ENCODE data around the gene CELF2. TPM values are rescaled to one million over a fixed set of nuclear protein-coding genes. Genes with fewer than 3 reads are reported as not detected.

Gene CELF2
- total RNA-seq, 1 experiment from 2014 or later, result 0.27 TPM

GRCh38 chr10:11311027-11311426 is 293.4 kb downstream of the CELF2 start:
- no peak for DNase-seq (ENCODE audit: extremely low read depth, low read depth)

- no peak for DNase-seq (ENCODE audit: extremely low read depth, low read depth)
These were observed 295.8 kb downstream of the CELF2 start for GRCh38 chr10:11313463-11313862.

- DNase-seq (ENCODE audit: extremely low read depth, low read depth), result no peak
These were observed 300.4 kb downstream of the CELF2 start for GRCh38 chr10:11317936-11318670.

- DNase-seq (ENCODE audit: extremely low read depth, low read depth), result no peak
These were observed 301.3 kb downstream of the CELF2 start for GRCh38 chr10:11318826-11319598.

- no peak for DNase-seq (ENCODE audit: extremely low read depth, low read depth)
These were observed 302.4 kb downstream of the CELF2 start for GRCh38 chr10:11319990-11320602.

- DNase-seq (ENCODE audit: extremely low read depth, low read depth), result no peak
These were observed 303.3 kb downstream of the CELF2 start for GRCh38 chr10:11320809-11321520.

- DNase-seq (ENCODE audit: extremely low read depth, low read depth), result no peak
These were observed 305.0 kb downstream of the CELF2 start for GRCh38 chr10:11322698-11323097.

GRCh38 chr10:11324761-11325321 is 307.2 kb downstream of the CELF2 start:
- DNase-seq (ENCODE audit: extremely low read depth, low read depth), result no peak

GRCh38 chr10:11325817-11326216 is 308.1 kb downstream of the CELF2 start:
- DNase-seq (ENCODE audit: extremely low read depth, low read depth), result no peak

GRCh38 chr10:11326241-11326640 is 308.6 kb downstream of the CELF2 start:
- no peak for DNase-seq (ENCODE audit: extremely low read depth, low read depth)

GRCh38 chr10:11326913-11327616 is 309.4 kb downstream of the CELF2 start:
- no peak for DNase-seq (ENCODE audit: extremely low read depth, low read depth)

- no peak for DNase-seq (ENCODE audit: extremely low read depth, low read depth)
These were observed 310.8 kb downstream of the CELF2 start for GRCh38 chr10:11328264-11329061.

GRCh38 chr10:11329062-11329673 is 311.5 kb downstream of the CELF2 start:
- DNase-seq (ENCODE audit: extremely low read depth, low read depth), result no peak

- DNase-seq (ENCODE audit: extremely low read depth, low read depth), result no peak
These were observed 312.8 kb downstream of the CELF2 start for GRCh38 chr10:11330383-11331045.

- DNase-seq (ENCODE audit: extremely low read depth, low read depth), result no peak
These were observed 313.4 kb downstream of the CELF2 start for GRCh38 chr10:11331046-11331577.

- DNase-seq (ENCODE audit: extremely low read depth, low read depth), result no peak
These were observed 314.1 kb downstream of the CELF2 start for GRCh38 chr10:11331726-11332125.

- DNase-seq (ENCODE audit: extremely low read depth, low read depth), result no peak
These were observed 315.2 kb downstream of the CELF2 start for GRCh38 chr10:11332846-11333245.

GRCh38 chr10:11334436-11334835 is 316.8 kb downstream of the CELF2 start:
- no peak for DNase-seq (ENCODE audit: extremely low read depth, low read depth)

Measured in NCI-H460 (cell line).